H54 (cell line): ENCODE data around the gene OR8B2.
"Not testable (repeated sequence)": the region's sequence is repeated elsewhere in the genome, so short reads cannot be mapped to it uniquely, and the experiment has no call there.

Experiments used
- DNase-seq: peaks from one replicate; pipeline ENCODE4 v3.0.0; 2011; ENCODE audit warnings: low spot score, mixed read lengths; ENCODE audit not compliant: insufficient read length
- FAIRE-seq: peaks from 3 replicates; lab custom pipeline; 2011; peaks lifted over from hg19 to GRCh38; lab: Jason Lieb, UNC
- POLR2A ChIP-seq: IDR thresholded peaks from 2 replicates; pipeline ENCODE4 v1.6.1; 2011; ENCODE audit warnings: low read depth, mild to moderate bottlenecking, low read length

Gene OR8B2

GRCh38 chr11:124384399-124384798 lies at the start of gene OR8B2:
TSS of gene OR8B2 (minus strand) at chr11:124384499. CDS start at chr11:124383343, 1,156 bp downstream.
- no peak for DNase-seq
- FAIRE-seq, result no peak
- TF ChIP-seq POLR2A, result no peak

GRCh38 chr11:124429599-124429998 lies 45.3 kb upstream of the OR8B2 start:
- FAIRE-seq, result no peak
- no peak for TF ChIP-seq POLR2A
- no peak for DNase-seq

GRCh38 chr11:124424384-124424921 lies 40.2 kb upstream of the OR8B2 start, which contains the start of gene OR8B4:
TSS of gene OR8B4 (minus strand) at chr11:124424871. CDS start at chr11:124424871, 0 bp downstream.
- DNase-seq (no peak), FAIRE-seq (no peak)
- no peak for TF ChIP-seq POLR2A

GRCh38 chr11:124421043-124421442 lies 36.7 kb upstream of the OR8B2 start:
- TF ChIP-seq POLR2A, result no peak
- no peak for DNase-seq
- no peak for FAIRE-seq

GRCh38 chr11:124415356-124415923 lies 31.1 kb upstream of the OR8B2 start:
- TF ChIP-seq POLR2A, result no peak
- no peak for DNase-seq
- FAIRE-seq, result no peak

GRCh38 chr11:124409906-124410305 lies 25.6 kb upstream of the OR8B2 start:
- no peak for TF ChIP-seq POLR2A
- DNase-seq (no peak), FAIRE-seq (no peak)

GRCh38 chr11:124405581-124405980 lies 21.3 kb upstream of the OR8B2 start:
- FAIRE-seq (no peak), DNase-seq (no peak)
- no peak for TF ChIP-seq POLR2A

- DNase-seq, FAIRE-seq: not testable (repeated sequence)
These were observed 18.9 kb upstream of the OR8B2 start for GRCh38 chr11:124403186-124403585.

- FAIRE-seq (no peak), DNase-seq (peak; percentile 31)
- TF ChIP-seq POLR2A, result no peak
These were observed 18.1 kb upstream of the OR8B2 start for GRCh38 chr11:124402326-124402922.

- no peak for TF ChIP-seq POLR2A
- DNase-seq (no peak), FAIRE-seq (no peak)
These were observed 14.6 kb upstream of the OR8B2 start, which contains the start of gene OR8B3 for GRCh38 chr11:124398924-124399323. TSS of gene OR8B3 (minus strand) at chr11:124399024. CDS start at chr11:124397351, 1,673 bp downstream.

GRCh38 chr11:124396847-124397246 lies 12.5 kb upstream of the OR8B2 start:
- not testable (repeated sequence) for FAIRE-seq

GRCh38 chr11:124394408-124394807 lies 10.1 kb upstream of the OR8B2 start:
- no peak for DNase-seq
- FAIRE-seq, result no peak
- TF ChIP-seq POLR2A, result no peak

More at GRCh38 chr11:124396847-124397246, 12.5 kb upstream of the OR8B2 start:
- not testable (repeated sequence) for DNase-seq

- not testable (repeated sequence) for DNase-seq, FAIRE-seq
These were observed 1.4 kb downstream of the OR8B2 start for GRCh38 chr11:124382857-124383256.

GRCh38 chr11:124380585-124380984 lies 3.7 kb downstream of the OR8B2 start:
- no peak for FAIRE-seq
- no peak for DNase-seq
- no peak for TF ChIP-seq POLR2A

- no peak for TF ChIP-seq POLR2A
- DNase-seq, result no peak
- no peak for FAIRE-seq
These were observed 8.0 kb downstream of the OR8B2 start for GRCh38 chr11:124376280-124376679.
